Transverse colon (tissue), 3 donors: ENCODE measurements around the gene PAPPA.

Experiments used
- POLR2A ChIP-seq: fragments of 450-650 bp; IDR thresholded peaks from one replicate; pipeline ENCODE4 v1.6.1; 2016; ENCODE audit warnings: antibody characterized with exemption, mild to moderate bottlenecking, moderate library complexity
- TF ChIP-seq, protein P1 (sequence below), 5 experiments: fragments of 200-600 bp in 3 of 5; fragments of 450-650 bp in 2 of 5; sonication (generic) in 3 of 5; IDR thresholded peaks; 1 replicate in 2 of 5; 2 replicates in 3 of 5; pipeline ENCODE4 v1.5.1; 2016 to 2017; ENCODE audit warnings: antibody characterized with exemption in 5 of 5, inconsistent platforms in 3 of 5, mild to moderate bottlenecking in 2 of 5, moderate library complexity in 1 of 5

DNA sequence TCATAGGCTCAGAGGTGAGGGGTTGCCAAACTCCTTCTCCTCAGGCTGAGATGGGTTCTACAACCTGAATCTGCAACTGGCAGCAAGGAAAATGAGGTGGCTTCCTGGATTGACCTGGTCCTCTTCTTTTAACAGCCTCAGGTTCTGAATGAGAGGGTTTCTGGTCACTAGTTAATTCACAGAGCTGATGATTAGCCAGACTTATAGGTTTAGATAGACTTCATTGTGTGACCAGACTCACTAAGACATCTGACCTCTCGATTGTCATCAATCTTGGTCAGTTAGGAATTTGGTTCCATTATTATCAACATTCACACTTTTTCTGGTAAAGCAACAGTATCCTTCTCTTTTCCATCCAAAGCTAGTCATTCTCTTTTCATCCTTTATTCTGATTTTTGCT is 257.9 kb downstream of the PAPPA start:
- no peak for TF ChIP-seq POLR2A
- TF ChIP-seq, protein P1, sequence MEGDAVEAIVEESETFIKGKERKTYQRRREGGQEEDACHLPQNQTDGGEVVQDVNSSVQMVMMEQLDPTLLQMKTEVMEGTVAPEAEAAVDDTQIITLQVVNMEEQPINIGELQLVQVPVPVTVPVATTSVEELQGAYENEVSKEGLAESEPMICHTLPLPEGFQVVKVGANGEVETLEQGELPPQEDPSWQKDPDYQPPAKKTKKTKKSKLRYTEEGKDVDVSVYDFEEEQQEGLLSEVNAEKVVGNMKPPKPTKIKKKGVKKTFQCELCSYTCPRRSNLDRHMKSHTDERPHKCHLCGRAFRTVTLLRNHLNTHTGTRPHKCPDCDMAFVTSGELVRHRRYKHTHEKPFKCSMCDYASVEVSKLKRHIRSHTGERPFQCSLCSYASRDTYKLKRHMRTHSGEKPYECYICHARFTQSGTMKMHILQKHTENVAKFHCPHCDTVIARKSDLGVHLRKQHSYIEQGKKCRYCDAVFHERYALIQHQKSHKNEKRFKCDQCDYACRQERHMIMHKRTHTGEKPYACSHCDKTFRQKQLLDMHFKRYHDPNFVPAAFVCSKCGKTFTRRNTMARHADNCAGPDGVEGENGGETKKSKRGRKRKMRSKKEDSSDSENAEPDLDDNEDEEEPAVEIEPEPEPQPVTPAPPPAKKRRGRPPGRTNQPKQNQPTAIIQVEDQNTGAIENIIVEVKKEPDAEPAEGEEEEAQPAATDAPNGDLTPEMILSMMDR (IDR thresholded peaks at IDR 0.05) = no peak
